ENCODE measurements around the gene NSMF. TPM values are rescaled to one million over a fixed set of nuclear protein-coding genes. Genes with fewer than 3 reads are reported as not detected.

NSMF gene
- total RNA-seq, 1 experiment from 2014 or later = 73.4 TPM

DNA sequence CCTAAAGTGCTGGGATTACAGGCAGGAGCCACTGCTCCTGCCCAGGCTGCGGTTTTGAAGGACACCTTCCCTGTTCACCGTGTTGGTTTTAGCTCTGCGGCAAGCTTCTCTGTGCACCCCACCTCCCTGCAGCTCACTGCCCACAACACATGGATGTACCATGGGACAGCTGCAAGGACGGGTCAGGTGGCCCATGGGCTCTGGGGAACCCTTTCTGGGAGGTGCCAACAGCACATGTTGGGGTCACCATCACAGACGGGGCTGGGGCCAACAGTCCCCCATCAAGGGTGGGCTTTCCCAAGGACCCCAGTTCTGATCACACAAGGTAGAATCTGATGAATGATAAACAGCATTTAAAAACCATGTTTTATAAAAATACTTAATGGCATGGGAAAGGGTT, 43.7 kb downstream of the NSMF start:
- H3K4me3 ChIP-seq = no peak overlapping the region
- H3K36me3 ChIP-seq (ENCODE audit: low read depth) = no peaks in the 10 kb centered on the region
- H4K20me1 ChIP-seq (ENCODE audit: insufficient read depth) = no peaks in the 10 kb centered on the region
- H3F3A ChIP-seq (ENCODE audit: insufficient read depth, low read depth) = peaks cover 22% of the 10 kb centered on the region; the same call in 1 of the 2 replicates
- DNase-seq = no peak
- no TSS peak for BruUV-seq (replicated peaks)
- H3K9me2 ChIP-seq (ENCODE audit: insufficient read depth) = no peaks in the 10 kb centered on the region
- H3K4me1 ChIP-seq (replicated peaks; ENCODE audit: insufficient read depth) = peaks cover 17% of the 10 kb centered on the region
- POLR2A ChIA-PET (ENCODE audit: unreplicated experiment) = no interaction called here
- TF ChIP-seq CTCF (conservative IDR thresholded peaks at IDR 0.05) = no peak
- CTCF ChIA-PET = no interaction called here
- H3K79me2 ChIP-seq (ENCODE audit: low read depth) = peaks cover 10% of the 10 kb centered on the region; the same call in 1 of the 2 replicates
- H3K9me3 ChIP-seq (ENCODE audit: insufficient read depth, low read depth) = no peaks in the 10 kb centered on the region
- intact Hi-C loops (cut with micrococcal nuclease; ENCODE audit: unreplicated experiment) = no loop called here
- no peak overlapping the region for H3K27ac ChIP-seq
- no peak overlapping the region for H2AFZ ChIP-seq
- H3K4me2 ChIP-seq = no peak overlapping the region
- H3K27me3 ChIP-seq (ENCODE audit: insufficient read depth, low read depth) = no peaks in the 10 kb centered on the region

- H3K4me2 ChIP-seq = no peak overlapping the region
- TF ChIP-seq CTCF (conservative IDR thresholded peaks at IDR 0.05) (no peak), EZH2 (IDR thresholded peaks at IDR 0.05; ENCODE audit: low read depth) (no peak)
- no peaks in the 10 kb centered on the region for H4K20me1 ChIP-seq (ENCODE audit: insufficient read depth)
- no peaks in the 10 kb centered on the region for H3K9me3 ChIP-seq (ENCODE audit: insufficient read depth, low read depth)
- H3K79me2 ChIP-seq (ENCODE audit: low read depth) = 0 out of 2 replicates have a peak, but pooled peaks cover 5% of the 10 kb centered on the region
- DNase-seq = no peak
- H3K36me3 ChIP-seq (ENCODE audit: low read depth) = no peaks in the 10 kb centered on the region
- no peaks in the 10 kb centered on the region for H3K27me3 ChIP-seq (ENCODE audit: insufficient read depth, low read depth)
- H3F3A ChIP-seq (ENCODE audit: insufficient read depth, low read depth) = peaks cover 22% of the 10 kb centered on the region; the same call in 1 of the 2 replicates
- H3K4me1 ChIP-seq (replicated peaks; ENCODE audit: insufficient read depth) = peaks cover 18% of the 10 kb centered on the region
- no peak overlapping the region for H3K4me3 ChIP-seq
- POLR2A ChIA-PET (ENCODE audit: unreplicated experiment) = no interaction called here
- H2AFZ ChIP-seq = no peak overlapping the region
- BruUV-seq (replicated peaks) = no TSS peak
- no peak overlapping the region for H3K27ac ChIP-seq
- CTCF ChIA-PET = interaction anchor here (0.5 to 0.6 kb wide), 3 partner anchors 59 to 468 kb away, joined by 3 to 5 read pairs (median 4); partner anchors contain the start of genes C8G and FBXW5
- intact Hi-C loops (cut with micrococcal nuclease; ENCODE audit: unreplicated experiment) = no loop called here
- no peaks in the 10 kb centered on the region for H3K9me2 ChIP-seq (ENCODE audit: insufficient read depth)
Measured at GRCh38 chr9:137412431-137412830, 46.7 kb downstream of the NSMF start.

GRCh38 chr9:137411645-137412380, 47.3 kb downstream of the NSMF start:
- intact Hi-C loops (cut with micrococcal nuclease; ENCODE audit: unreplicated experiment) = loop anchor here (1.0 kb wide), 1 partner anchor 33 kb away; no protein-coding TSS in a partner anchor
- ChIA-PET CTCF (interaction anchor here (0.6 kb wide), 1 partner anchor 60 kb away, joined by 3 read pairs; no protein-coding TSS in a partner anchor), POLR2A (ENCODE audit: unreplicated experiment) (no interaction called here)
- H3K4me2 ChIP-seq = peak overlapping the region; percentile 87
- no peaks in the 10 kb centered on the region for H4K20me1 ChIP-seq (ENCODE audit: insufficient read depth)
- H3K9me3 ChIP-seq (ENCODE audit: insufficient read depth, low read depth) = no peaks in the 10 kb centered on the region
- H3K36me3 ChIP-seq (ENCODE audit: low read depth) = no peaks in the 10 kb centered on the region
- TF ChIP-seq CTCF (conservative IDR thresholded peaks at IDR 0.05) = no peak
- TF ChIP-seq EZH2 (IDR thresholded peaks at IDR 0.05; ENCODE audit: low read depth) = no peak
- no peaks in the 10 kb centered on the region for H3K9me2 ChIP-seq (ENCODE audit: insufficient read depth)
- peak; percentile 87 to 93 for DNase-seq
- BruUV-seq (replicated peaks) = no TSS peak
- H3K4me3 ChIP-seq = peak overlapping the region; percentile 40; the same call in 1 of the 2 replicates
- H3F3A ChIP-seq (ENCODE audit: insufficient read depth, low read depth) = peaks cover 22% of the 10 kb centered on the region; the same call in 1 of the 2 replicates
- no peaks in the 10 kb centered on the region for H3K27me3 ChIP-seq (ENCODE audit: insufficient read depth, low read depth)
- H3K4me1 ChIP-seq (replicated peaks; ENCODE audit: insufficient read depth) = peaks cover 18% of the 10 kb centered on the region
- H2AFZ ChIP-seq = peak overlapping the region; percentile 37; the same call in 1 of the 2 replicates
- H3K79me2 ChIP-seq (ENCODE audit: low read depth) = 0 out of 2 replicates have a peak, but pooled peaks cover 5% of the 10 kb centered on the region
- H3K27ac ChIP-seq = peak overlapping the region; percentile 43; the same call in 1 of the 2 replicates
